SK-N-MC (cell line): ENCODE data around the gene PDE11A.

Experiments used
- EZH2 ChIP-seq: fragments of 200-600 bp; sonication (generic); IDR thresholded peaks from one replicate; pipeline ENCODE4 v1.6.1; 2017; ENCODE audit warnings: antibody characterized with exemption
- FOXP2 ChIP-seq: optimal IDR thresholded peaks from 2 replicates; pipeline ENCODE3; 2011; ENCODE audit warnings: mild to moderate bottlenecking, moderate library complexity; ENCODE audit not compliant: insufficient read depth; ENCODE audit errors: extremely low read length, control extremely low read depth
- POLR2AphosphoS5 ChIP-seq: IDR thresholded peaks from 2 replicates; pipeline ENCODE4 v1.6.1; 2012; ENCODE audit warnings: mild to moderate bottlenecking, low read depth, low read length, borderline replicate concordance

- TF ChIP-seq EZH2 = no peak
- TF ChIP-seq POLR2AphosphoS5 = no peak
- no peak for TF ChIP-seq FOXP2
Measured at GRCh38 chr2:177619461-177619860, 453.1 kb downstream of the PDE11A start.
